ENCODE data around the gene DOCK11.

The DOCK11 gene

GRCh38 chrX:118530219-118530911, 34.8 kb downstream of the DOCK11 start:
- no peak overlapping the region for H3K4me3 ChIP-seq (replicated peaks; ENCODE audit: low read depth, low read length)
- peak; percentile 47 for DNase-seq (ENCODE audit: low read depth)
- no peak for TF ChIP-seq CTCF (IDR thresholded peaks at IDR 0.05; ENCODE audit: low read length, missing control alignments)

DNA sequence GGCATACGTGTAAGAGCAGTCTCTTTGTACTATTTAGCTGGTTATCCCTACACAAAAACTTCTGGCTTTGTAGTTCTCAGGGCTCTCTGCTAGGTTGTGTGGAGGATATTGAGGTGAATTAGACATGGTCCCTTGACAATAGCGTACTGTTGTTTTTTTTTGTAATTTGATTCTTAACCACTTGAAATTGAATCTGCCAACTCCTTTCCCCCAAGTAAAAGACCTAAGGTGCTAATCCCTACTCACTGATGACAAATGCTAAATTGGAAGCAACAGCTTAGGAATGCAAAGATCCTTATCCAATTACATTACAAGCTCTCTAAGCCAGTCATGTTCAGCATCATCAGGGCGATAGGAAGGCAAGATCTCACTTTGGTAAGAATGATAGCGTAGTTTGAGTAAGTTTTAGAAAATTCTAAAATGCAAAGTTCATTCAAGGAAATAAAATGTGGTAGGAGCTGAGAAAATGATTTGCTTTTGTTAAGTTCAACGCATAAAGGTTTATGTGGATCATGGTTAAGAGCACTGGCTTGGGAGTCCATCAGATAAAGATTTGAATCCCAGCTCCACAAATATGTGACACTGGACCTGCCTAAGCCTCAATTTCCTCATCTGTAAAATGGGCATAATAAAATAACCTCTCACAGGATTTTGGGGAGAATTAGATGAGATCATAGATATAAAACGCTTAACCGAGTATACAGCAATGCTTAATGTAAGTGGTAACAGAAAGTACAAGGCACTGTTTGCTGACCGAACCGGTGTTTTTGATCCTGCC, 39.3 kb downstream of the DOCK11 start:
- TF ChIP-seq CTCF (IDR thresholded peaks at IDR 0.05; ENCODE audit: low read length, missing control alignments), result no peak
- no peak overlapping the region for H3K4me3 ChIP-seq (replicated peaks; ENCODE audit: low read depth, low read length)
- no peak for DNase-seq (ENCODE audit: low read depth)

GRCh38 chrX:118536204-118536603, 40.6 kb downstream of the DOCK11 start:
- TF ChIP-seq CTCF (IDR thresholded peaks at IDR 0.05; ENCODE audit: low read length, missing control alignments), result no peak
- no peak overlapping the region for H3K4me3 ChIP-seq (replicated peaks; ENCODE audit: low read depth, low read length)
- no peak for DNase-seq (ENCODE audit: low read depth)

DNA sequence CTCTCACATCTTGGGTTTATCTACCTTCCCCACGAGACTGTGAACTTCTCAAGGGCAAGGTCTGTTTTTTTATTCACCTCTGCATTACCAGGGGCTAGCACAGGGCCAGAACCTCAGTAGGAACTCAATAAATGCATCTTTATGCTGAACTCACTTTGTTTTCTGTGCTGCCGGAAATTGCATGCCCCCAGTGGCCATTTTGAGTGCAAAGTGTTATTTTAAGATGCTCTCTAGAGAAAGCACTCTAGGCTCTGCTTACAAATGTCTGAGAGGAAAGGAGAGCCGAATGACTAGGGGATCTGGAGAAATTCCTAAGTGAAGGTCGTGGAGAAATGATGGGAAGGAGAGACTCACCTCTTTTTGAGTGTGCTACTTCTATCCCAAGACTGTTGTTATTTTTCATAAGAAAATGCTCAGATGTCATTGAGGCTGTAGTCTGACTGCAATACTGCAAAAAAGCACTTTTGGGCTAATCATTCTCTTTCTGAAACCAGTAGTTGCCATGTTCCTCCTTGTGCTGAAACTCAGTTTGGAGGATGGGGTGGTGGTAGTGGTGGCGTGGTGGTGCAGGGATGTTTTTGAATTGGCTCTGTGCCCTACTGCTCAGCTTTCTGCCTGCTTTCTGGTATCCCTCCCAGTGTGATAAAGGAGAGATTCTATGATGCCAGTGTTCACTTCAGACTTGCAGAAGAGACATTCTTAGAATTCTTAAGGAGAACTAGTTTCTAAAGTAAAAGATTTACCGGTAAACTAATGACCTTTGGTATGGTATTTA, 41.3 kb downstream of the DOCK11 start:
- H3K4me3 ChIP-seq (replicated peaks; ENCODE audit: low read depth, low read length), result no peak overlapping the region

DNA sequence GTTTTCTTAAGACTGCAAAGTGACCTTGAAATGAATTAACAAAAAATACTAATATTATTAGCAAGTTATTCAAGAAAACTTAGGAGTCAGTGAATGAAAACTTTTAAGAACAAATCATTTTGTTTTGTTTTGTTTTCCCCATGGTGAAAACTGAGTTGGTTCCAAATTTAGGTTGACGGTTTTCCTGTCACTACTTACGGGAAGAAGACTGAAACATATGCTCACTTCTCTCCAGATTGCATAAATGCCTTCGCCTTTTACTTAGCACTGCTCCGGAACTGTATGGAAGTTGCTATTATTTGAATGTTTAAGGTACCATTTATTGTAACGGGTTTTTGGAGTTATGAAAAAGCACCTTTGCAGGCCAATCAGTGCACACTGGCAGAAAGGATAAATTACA, 42.8 kb downstream of the DOCK11 start:
- no peak for DNase-seq (ENCODE audit: low read depth)
- no peak for TF ChIP-seq CTCF (IDR thresholded peaks at IDR 0.05; ENCODE audit: low read length, missing control alignments)
- no peak overlapping the region for H3K4me3 ChIP-seq (replicated peaks; ENCODE audit: low read depth, low read length)

More for the DNA sequence above, 41.3 kb downstream of the DOCK11 start:
- peak; percentile 46 for DNase-seq (ENCODE audit: low read depth)
- peak; percentile 47 for TF ChIP-seq CTCF (IDR thresholded peaks at IDR 0.05; ENCODE audit: low read length, missing control alignments)

DNA sequence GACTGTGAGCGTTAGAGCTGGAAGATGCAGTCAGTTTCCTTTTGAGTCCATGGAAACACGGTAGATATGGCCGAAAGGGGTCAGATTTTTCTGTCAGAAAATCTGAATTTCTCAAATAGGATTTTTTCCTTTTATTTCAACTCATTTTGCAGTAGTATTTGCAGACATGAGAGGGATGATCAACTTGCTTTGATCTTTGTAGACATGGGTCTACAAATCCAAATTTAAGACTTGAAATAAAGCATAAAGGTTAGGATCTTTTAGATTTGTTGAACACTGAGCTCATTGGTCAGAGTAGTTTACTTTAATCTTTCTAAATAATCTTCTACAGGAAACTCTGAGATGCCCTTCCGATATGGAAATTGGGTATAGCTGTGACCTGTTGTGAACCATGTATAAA, 44.7 kb downstream of the DOCK11 start:
- DNase-seq (ENCODE audit: low read depth), result no peak
- TF ChIP-seq CTCF (IDR thresholded peaks at IDR 0.05; ENCODE audit: low read length, missing control alignments), result no peak

More for the DNA sequence above, 44.7 kb downstream of the DOCK11 start:
- no peak overlapping the region for H3K4me3 ChIP-seq (replicated peaks; ENCODE audit: low read depth, low read length)

All from fibroblast of pulmonary artery (primary cell).